ENCODE results near the gene CHRM4. TPM values are rescaled to one million over a fixed set of nuclear protein-coding genes. Genes with fewer than 3 reads are reported as not detected.

CHRM4 gene
- total RNA-seq, 1 experiment from 2014 or later = not detected

GRCh38 chr11:46426233-46426991, 34.8 kb upstream of the CHRM4 start:
- intact Hi-C loops (cut with micrococcal nuclease) = no loop called here
- Mint-ChIP-seq H3K4me1 (ENCODE audit: insufficient read depth, unreplicated experiment) (no peaks in the 10 kb centered on the region), H3K4me3 (ENCODE audit: unreplicated experiment) (no peak overlapping the region), H3K36me3 (ENCODE audit: insufficient read depth, unreplicated experiment) (peaks cover 50% of the 10 kb centered on the region), H3K9me3 (ENCODE audit: unreplicated experiment) (no peaks in the 10 kb centered on the region), H3K27me3 (ENCODE audit: insufficient read depth, unreplicated experiment) (no peaks in the 10 kb centered on the region), H3K27ac (ENCODE audit: low read depth, unreplicated experiment) (no peak overlapping the region)
- CTCF ChIA-PET = no interaction called here
- no TSS peak for BruUV-seq (replicated peaks)
- DNase-seq (ENCODE audit: unreplicated experiment) = no peak
- TF ChIP-seq, protein P1, sequence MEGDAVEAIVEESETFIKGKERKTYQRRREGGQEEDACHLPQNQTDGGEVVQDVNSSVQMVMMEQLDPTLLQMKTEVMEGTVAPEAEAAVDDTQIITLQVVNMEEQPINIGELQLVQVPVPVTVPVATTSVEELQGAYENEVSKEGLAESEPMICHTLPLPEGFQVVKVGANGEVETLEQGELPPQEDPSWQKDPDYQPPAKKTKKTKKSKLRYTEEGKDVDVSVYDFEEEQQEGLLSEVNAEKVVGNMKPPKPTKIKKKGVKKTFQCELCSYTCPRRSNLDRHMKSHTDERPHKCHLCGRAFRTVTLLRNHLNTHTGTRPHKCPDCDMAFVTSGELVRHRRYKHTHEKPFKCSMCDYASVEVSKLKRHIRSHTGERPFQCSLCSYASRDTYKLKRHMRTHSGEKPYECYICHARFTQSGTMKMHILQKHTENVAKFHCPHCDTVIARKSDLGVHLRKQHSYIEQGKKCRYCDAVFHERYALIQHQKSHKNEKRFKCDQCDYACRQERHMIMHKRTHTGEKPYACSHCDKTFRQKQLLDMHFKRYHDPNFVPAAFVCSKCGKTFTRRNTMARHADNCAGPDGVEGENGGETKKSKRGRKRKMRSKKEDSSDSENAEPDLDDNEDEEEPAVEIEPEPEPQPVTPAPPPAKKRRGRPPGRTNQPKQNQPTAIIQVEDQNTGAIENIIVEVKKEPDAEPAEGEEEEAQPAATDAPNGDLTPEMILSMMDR (IDR thresholded peaks at IDR 0.05; ENCODE audit: unreplicated experiment) = no peak
- POLR2A ChIA-PET = interaction anchor here (0.6 to 0.7 kb wide), 3 partner anchors 15 to 845 kb away, joined by 3 to 4 read pairs (median 3); no protein-coding TSS in a partner anchor

DNA sequence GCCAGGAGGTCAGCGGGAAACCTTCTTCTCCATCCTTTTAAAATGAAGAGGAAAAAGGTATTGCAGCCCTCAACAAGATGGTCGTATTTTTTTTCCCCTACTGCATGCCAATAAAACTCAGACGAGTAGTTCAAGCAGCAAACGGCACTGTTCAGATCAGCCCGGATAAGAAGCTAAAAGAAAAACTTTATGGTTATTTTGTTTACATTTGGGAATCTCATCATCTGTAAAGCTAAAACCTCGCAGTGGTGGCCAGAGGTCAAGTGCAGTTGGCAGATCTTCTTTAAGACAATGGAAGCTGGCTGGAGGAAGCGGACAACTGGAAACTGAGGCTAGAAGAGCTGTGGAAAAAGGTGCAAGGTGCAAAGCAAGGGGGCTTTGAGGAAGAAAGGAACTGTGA, 31.0 kb upstream of the CHRM4 start:
- ChIA-PET CTCF (no interaction called here), POLR2A (interaction anchor here (0.8 kb wide), 1 partner anchor 9 kb away, joined by 3 read pairs; no protein-coding TSS in a partner anchor)
- TF ChIP-seq, protein P1 (IDR thresholded peaks at IDR 0.05; ENCODE audit: unreplicated experiment) = no peak
- intact Hi-C loops (cut with micrococcal nuclease) = no loop called here
- H3K4me1 Mint-ChIP-seq (ENCODE audit: insufficient read depth, unreplicated experiment) = no peaks in the 10 kb centered on the region
- no peaks in the 10 kb centered on the region for H3K27me3 Mint-ChIP-seq (ENCODE audit: insufficient read depth, unreplicated experiment)
- no peak overlapping the region for H3K4me3 Mint-ChIP-seq (ENCODE audit: unreplicated experiment)
- BruUV-seq (replicated peaks) = no TSS peak
- no peak overlapping the region for H3K27ac Mint-ChIP-seq (ENCODE audit: low read depth, unreplicated experiment)
- no peak for DNase-seq (ENCODE audit: unreplicated experiment)
- peaks cover 39% of the 10 kb centered on the region for H3K36me3 Mint-ChIP-seq (ENCODE audit: insufficient read depth, unreplicated experiment)
- no peaks in the 10 kb centered on the region for H3K9me3 Mint-ChIP-seq (ENCODE audit: unreplicated experiment)

GRCh38 chr11:46421257-46421880, 29.8 kb upstream of the CHRM4 start:
- Mint-ChIP-seq H3K4me3 (ENCODE audit: unreplicated experiment) (no peak overlapping the region), H3K27me3 (ENCODE audit: insufficient read depth, unreplicated experiment) (no peaks in the 10 kb centered on the region), H3K36me3 (ENCODE audit: insufficient read depth, unreplicated experiment) (peaks cover 40% of the 10 kb centered on the region), H3K27ac (ENCODE audit: low read depth, unreplicated experiment) (no peak overlapping the region), H3K4me1 (ENCODE audit: insufficient read depth, unreplicated experiment) (no peaks in the 10 kb centered on the region), H3K9me3 (ENCODE audit: unreplicated experiment) (no peaks in the 10 kb centered on the region)
- TF ChIP-seq, protein P1 (IDR thresholded peaks at IDR 0.05; ENCODE audit: unreplicated experiment) = no peak
- ChIA-PET POLR2A (interaction anchor here (0.7 to 1.3 kb wide), 2 partner anchors 8 to 190 kb away, joined by 3 read pairs; no protein-coding TSS in a partner anchor), CTCF (interaction anchor here (0.6 kb wide), 1 partner anchor 13 kb away, joined by 3 read pairs; no protein-coding TSS in a partner anchor)
- no peak for DNase-seq (ENCODE audit: unreplicated experiment)
- BruUV-seq (replicated peaks) = no TSS peak
- intact Hi-C loops (cut with micrococcal nuclease) = no loop called here

GRCh38 chr11:46420513-46420912, 28.9 kb upstream of the CHRM4 start:
- CTCF ChIA-PET = no interaction called here
- TF ChIP-seq, protein P1 (IDR thresholded peaks at IDR 0.05; ENCODE audit: unreplicated experiment) = no peak
- H3K27me3 Mint-ChIP-seq (ENCODE audit: insufficient read depth, unreplicated experiment) = no peaks in the 10 kb centered on the region
- intact Hi-C loops (cut with micrococcal nuclease) = no loop called here
- no peaks in the 10 kb centered on the region for H3K4me1 Mint-ChIP-seq (ENCODE audit: insufficient read depth, unreplicated experiment)
- H3K36me3 Mint-ChIP-seq (ENCODE audit: insufficient read depth, unreplicated experiment) = peaks cover 42% of the 10 kb centered on the region
- H3K9me3 Mint-ChIP-seq (ENCODE audit: unreplicated experiment) = no peaks in the 10 kb centered on the region
- DNase-seq (ENCODE audit: unreplicated experiment) = no peak
- H3K4me3 Mint-ChIP-seq (ENCODE audit: unreplicated experiment) = no peak overlapping the region
- H3K27ac Mint-ChIP-seq (ENCODE audit: low read depth, unreplicated experiment) = no peak overlapping the region
- no TSS peak for BruUV-seq (replicated peaks)
- POLR2A ChIA-PET = interaction anchor here (1.3 kb wide), 1 partner anchor 9 kb away, joined by 3 read pairs; no protein-coding TSS in a partner anchor
